Stomach (tissue), 4 donors: ENCODE data around the gene SCN8A.

Experiments
- CTCF ChIP-seq, 7 experiments: fragments of 450-650 bp in 4 of 7; fragments of 200-600 bp in 3 of 7; sonication (generic) in 3 of 7; IDR thresholded peaks; one replicate each; pipeline ENCODE4 v1.5.1; 2016 to 2019; ENCODE audit warnings: antibody characterized with exemption in 7 of 7, control low read depth in 2 of 7, mild to moderate bottlenecking in 1 of 7
- POLR2A ChIP-seq, 4 donors: fragments of 450-650 bp; IDR thresholded peaks; one replicate each; pipeline ENCODE4 v1.6.1; 2016; ENCODE audit warnings: antibody characterized with exemption in 4 of 4, control low read depth in 2 of 4, mild to moderate bottlenecking in 1 of 4, moderate library complexity in 1 of 4
- POLR2AphosphoS5 ChIP-seq, 3 donors: sonication (generic); formaldehyde crosslinking; IDR thresholded peaks; one replicate each; pipeline ENCODE4 v1.6.1; 2016; ENCODE audit warnings: antibody characterized with exemption in 3 of 3

DNA sequence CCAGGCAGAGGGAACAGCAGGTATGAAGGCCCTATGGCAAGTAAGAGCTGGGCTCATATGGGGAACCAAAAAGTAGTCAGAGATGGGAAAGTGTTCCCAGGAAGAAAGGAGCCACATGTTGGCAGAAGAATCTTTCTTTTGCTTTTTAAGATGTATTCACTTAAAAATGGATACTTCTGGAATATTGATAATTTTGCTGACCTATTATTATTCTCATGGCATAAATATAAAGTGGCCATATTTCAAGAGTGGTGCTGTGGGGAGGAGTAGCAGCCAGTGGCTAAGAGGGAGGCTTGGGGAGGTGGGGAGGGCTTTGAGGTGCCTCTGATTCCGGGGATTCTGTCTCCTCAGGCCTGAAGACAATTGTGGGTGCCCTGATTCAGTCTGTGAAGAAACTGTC, 108.2 kb downstream of the SCN8A start:
- TF ChIP-seq POLR2A (IDR thresholded peaks at IDR 0.05) (no peak), CTCF (IDR thresholded peaks at IDR 0.05) (no peak), POLR2AphosphoS5 (IDR thresholded peaks at IDR 0.05) (no peak)
